Measurements from ENCODE around the gene CYRIA.

The CYRIA gene

DNA sequence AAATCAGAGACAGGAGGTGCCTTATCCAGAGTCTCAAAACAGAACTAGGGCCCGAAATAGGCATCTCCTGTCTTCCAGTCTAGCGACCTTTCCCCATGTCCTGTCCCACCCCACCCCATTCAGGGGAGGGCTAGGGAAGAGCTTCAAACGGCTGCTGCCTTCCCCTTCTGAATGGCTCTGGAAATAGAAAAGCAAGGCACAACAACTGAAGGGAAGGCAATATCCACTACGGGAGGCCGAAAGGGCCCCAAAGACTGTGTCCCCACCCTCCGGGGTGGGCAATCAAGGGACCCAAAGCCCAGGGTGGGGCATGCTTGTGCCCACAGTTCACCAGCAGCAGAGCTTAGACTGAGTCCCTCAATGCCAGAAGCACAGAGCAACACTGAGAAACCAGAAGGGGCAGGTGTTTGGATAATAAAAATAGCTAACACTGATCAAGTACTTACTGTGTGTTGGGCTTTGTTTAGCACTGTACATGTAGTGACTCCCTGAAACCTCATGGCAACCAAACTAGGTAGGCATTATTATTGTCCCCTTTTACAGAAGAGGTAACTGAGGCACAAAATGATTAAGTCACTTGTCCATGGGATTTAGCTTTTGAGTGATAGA lies 38.5 kb downstream of the CYRIA start:
- DNase-seq: no peak

GRCh38 chr2:16626497-16626896 lies 39.1 kb downstream of the CYRIA start:
- DNase-seq: no peak

DNA sequence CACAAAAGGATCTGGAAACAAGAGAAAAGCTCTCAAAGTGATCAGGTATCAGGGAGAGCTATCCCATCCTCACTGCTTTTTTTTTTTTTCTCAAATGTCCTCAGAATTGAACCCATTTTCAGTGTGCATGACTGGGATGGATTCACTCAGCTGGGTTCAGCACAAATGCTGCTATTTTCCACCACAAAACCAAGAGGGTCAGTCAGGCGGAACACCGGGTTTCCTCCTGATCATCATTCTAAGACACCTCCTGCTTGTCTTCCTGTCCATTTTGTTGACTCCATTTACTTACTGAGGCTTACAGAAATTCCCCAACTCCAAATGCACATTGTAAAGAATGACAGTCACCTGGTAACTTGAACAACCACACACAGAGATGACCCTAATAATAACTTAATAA lies 39.9 kb downstream of the CYRIA start:
- no peak for DNase-seq

GRCh38 chr2:16625201-16625729 lies 40.4 kb downstream of the CYRIA start:
- DNase-seq: no peak

GRCh38 chr2:16624436-16624780 lies 41.2 kb downstream of the CYRIA start:
- no peak for DNase-seq

DNA sequence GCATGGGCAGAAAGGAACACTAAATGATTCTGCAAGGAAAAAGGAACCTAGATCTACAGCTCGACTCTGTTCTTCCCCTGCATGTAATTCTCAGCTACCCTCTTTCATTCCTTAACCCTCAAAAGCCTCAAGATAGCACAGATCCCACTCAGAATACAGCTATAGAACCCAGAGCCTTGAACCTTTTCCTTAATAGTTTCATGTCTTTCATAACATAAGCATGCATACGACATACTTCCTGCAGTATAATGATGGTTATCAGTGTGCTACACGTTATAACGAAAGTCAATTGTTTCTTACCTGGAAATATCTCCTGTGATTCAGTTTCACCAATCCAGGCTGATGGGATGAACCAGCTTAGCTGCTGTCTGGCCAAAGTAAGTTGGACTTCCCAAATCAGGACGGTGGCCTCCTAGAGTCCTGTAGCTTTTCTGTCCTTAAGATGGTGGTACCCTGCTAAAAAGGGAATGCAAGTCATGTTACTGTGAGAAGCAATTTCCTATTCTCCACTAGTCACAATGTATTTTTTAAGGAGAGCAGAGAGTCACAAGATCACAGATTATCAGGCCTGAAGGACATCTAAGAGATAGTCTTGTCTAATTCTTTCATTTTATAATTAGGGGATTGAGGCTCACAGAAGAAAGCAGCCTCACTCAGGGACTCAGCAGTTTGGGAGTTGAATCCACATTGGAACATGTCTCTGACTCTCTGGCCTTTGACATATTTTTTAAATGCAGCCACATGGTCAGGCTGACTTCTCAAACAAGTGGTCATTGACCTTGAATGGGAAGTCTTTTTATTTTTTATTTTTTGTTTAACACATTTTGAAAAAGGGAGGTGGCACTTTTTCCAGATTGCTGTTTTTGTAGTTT lies 41.8 kb downstream of the CYRIA start:
- no peak for DNase-seq

DNA sequence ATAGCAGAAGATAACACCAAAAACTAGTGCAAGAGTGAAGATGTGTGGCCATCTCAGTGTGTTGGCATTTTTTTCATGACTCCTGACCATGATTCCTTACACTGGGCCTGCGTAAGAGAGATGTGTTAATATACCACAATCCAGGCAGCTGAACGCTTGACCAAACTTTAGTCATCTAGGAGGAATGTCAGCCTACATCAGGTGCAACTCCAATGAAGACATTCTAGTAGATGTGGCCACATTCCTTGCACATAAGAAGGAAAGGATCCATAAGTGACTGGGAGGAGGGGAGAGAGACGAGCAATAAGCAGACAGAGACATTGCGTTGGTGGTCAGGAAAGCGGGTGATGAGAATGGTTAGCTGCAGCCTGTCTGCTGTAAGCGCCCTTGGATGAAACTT lies 42.6 kb downstream of the CYRIA start:
- DNase-seq: no peak

- no peak for DNase-seq
Measured at GRCh38 chr2:16622399-16622968, 43.1 kb downstream of the CYRIA start.

- no peak for DNase-seq
Measured at GRCh38 chr2:16621316-16621715, 44.3 kb downstream of the CYRIA start.

DNA sequence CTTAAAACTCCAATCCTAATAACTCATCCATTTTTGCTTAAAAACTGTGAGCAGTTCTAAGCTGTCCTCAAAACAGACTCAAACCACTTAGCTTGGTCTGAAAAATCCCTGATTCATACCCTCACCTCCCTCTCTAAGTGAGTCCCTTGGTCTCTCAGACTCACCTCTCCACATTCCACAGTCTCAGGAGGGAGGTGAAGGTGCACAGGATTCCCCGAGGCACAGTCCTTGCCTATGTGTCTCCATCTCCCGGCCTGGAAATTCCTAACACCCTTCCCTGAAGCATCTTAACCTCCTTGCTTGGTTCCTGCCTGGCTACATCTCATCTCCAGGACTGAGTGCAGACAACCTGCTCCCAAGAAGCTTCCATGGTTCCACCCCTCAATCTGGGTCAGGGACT lies 45.0 kb downstream of the CYRIA start:
- DNase-seq: no peak

DNA sequence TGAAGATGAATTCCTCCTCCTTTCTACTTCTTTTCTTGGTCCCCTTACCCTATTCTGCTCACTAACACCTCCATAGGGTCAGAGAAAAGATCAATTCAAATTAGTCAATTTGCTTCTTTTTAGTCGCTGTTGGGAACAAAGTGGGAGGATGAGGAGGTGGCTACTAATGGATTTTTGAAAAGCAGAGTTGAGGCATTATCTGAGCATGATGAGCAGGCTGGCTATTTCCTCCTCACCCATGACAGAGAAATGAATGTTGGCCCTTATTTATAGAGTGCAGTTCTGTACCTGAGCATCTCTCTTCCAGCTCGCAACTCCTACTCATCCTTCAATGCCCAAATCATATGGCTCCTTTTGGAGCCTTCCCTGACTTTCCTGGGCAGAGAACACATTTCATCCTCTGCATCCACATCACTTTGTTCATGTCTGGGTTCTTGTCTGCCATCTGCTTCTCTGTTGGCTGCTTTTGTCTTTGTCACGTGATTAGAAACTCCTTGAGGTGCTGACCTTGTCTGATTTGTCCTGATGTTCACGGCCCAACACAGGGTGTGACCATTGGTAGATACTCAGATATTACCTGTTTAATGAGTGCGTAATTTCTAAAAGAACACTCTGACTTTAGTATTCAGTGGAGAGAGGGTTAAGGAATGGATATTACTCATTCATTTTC lies 45.9 kb downstream of the CYRIA start:
- DNase-seq: no peak

DNA sequence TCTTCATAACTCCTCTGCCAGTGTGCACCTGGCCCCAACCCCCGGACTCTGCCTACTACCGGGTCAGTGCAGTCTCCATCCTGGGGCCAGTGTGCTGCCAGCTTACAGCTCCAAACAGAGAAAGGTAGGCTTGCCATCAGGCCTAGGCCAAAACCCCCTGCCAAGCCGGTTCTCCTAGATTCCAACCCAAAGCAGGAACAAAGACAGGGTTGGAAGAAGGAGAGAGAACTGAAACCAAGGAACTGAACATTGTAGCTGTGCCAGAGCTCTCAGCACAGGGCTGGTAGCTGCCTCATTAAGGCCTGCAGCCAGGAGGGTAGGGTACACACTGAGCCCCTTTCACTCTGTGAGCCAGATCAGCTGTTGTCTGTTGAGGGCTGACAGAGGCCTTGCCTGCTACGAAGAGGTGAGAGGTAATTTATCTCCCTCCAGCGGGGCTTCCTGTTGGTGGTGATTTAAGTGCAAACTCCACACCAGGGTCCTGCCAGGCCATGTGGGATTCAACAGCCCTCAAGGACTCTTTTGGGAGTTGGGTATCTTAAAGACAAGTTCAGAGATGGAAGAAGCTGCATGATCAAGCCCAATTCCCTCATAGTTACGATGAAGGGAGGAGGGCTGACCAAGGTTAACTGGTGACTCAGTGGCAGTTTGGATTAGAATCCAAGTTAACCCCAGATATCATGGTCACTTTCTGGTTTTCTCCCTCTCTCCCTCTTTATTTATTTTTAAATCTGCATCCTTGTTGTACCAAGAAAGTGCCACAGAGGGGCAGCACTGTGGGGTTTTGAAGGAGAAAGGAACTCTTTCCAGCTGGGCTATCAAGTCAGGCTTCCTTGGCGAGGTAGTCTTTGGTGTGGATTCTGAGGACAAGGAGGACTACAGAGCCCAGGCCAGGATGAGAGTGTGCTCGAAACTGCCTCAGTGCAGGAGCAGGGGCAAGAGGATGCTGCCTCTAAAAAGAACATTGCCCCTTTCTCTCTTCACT lies 48.1 kb downstream of the CYRIA start:
- DNase-seq: no peak
